Astrocyte of the spinal cord (primary cell): Measurements from ENCODE around the gene RALGPS1.

Experiments used
- DNase-seq: peaks from one replicate; pipeline ENCODE4 v3.0.0; 2011; ENCODE audit warnings: low read depth, low spot score
- H3K4me3 ChIP-seq: 2 replicates; pipeline ENCODE4 v1.5.1; 2011; ENCODE audit warnings: low read depth, mild to moderate bottlenecking, low read length, moderate library complexity
- in situ Hi-C: cut with HindIII; loops from 2 replicates; pipeline ENCODE4 v1.10.0; 2017; ENCODE audit warnings: low sequenced_read_pairs
- TF ChIP-seq, protein P1 (sequence below): IDR thresholded peaks from 2 replicates; pipeline ENCODE4 v1.5.1; 2012; ENCODE audit warnings: low read depth, mild to moderate bottlenecking, low read length, inconsistent platforms

The RALGPS1 gene

DNA sequence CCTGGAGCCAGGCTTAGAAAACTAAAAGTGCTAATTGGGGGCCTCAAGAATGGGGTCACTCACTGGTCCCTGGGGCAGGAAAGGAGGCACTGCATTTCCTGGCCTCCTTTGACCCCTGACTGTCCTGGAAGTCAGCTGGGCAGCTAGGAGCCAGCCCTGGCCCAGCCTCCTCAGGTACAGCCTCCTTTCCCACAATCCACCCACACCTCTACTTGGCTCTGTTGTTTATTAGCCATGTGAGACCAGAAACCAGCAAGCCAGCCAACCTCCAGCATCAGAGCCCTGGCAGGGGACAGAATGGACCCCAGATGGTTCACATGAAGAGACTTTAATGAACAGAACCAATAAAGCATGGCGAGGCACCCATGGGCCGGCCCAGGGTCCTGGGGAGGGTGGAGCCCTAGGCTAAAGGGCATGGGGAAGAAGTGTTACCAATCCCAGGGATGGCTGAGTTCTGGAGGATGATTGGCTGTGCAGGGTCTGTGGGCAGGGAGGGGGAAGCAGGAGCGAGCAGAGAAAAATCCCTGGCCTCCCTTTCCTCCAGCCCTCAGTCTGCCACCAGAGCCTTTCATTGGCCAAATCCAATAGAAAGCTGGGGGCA, 263.2 kb downstream of the RALGPS1 start:
- TF ChIP-seq, protein P1, sequence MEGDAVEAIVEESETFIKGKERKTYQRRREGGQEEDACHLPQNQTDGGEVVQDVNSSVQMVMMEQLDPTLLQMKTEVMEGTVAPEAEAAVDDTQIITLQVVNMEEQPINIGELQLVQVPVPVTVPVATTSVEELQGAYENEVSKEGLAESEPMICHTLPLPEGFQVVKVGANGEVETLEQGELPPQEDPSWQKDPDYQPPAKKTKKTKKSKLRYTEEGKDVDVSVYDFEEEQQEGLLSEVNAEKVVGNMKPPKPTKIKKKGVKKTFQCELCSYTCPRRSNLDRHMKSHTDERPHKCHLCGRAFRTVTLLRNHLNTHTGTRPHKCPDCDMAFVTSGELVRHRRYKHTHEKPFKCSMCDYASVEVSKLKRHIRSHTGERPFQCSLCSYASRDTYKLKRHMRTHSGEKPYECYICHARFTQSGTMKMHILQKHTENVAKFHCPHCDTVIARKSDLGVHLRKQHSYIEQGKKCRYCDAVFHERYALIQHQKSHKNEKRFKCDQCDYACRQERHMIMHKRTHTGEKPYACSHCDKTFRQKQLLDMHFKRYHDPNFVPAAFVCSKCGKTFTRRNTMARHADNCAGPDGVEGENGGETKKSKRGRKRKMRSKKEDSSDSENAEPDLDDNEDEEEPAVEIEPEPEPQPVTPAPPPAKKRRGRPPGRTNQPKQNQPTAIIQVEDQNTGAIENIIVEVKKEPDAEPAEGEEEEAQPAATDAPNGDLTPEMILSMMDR = no peak
- H3K4me3 ChIP-seq = no peak overlapping the region
- no peak for DNase-seq
- in situ Hi-C loops = no loop called here

DNA sequence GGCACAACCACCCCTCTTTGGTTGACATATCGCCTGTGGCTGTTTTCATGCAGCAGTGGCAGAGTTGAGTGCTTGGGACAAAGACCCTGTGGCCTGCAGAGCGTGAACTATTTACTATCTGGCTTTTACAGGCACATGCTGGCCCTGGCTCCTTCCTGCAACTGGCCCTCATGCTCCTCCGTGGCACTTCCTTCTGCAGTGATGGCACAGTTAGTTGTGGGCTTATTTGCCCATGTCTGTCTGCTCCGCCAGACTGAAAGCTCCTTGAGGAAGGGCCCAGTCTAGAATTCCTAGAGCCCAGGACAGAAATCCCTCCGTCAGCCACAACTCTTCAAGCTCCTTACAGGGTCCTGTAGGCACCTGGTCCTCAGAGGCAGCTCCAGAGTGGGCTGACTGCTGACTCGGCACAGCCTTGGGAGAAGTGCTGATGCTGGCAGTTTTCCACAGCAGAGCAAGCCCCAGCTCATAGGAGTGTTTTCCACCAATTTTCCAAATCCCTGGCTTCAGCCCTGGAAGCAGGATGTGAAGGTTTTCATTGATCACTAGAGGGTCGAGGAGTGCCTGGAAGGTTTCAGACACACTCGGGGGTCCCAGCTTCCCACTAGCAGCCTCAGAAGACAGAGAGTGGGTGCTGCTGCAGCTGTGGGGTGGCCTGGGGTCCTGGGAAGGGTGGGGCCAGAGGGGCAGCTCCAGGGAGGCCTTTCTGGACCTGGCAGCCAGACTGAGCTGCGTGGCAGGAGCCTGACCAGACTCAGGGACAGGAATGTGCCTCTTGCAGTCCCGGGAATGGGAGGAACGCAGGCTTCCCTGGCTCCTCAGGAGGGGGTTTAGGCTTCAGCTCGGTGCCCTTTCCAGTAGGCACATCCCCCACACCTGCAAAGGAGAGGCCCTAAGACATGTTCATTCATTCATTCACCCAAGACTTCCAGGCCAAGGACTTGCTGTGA, 264.4 kb downstream of the RALGPS1 start:
- DNase-seq = no peak
- in situ Hi-C loops = no loop called here
- H3K4me3 ChIP-seq = no peak overlapping the region
- TF ChIP-seq, protein P1 = no peak

DNA sequence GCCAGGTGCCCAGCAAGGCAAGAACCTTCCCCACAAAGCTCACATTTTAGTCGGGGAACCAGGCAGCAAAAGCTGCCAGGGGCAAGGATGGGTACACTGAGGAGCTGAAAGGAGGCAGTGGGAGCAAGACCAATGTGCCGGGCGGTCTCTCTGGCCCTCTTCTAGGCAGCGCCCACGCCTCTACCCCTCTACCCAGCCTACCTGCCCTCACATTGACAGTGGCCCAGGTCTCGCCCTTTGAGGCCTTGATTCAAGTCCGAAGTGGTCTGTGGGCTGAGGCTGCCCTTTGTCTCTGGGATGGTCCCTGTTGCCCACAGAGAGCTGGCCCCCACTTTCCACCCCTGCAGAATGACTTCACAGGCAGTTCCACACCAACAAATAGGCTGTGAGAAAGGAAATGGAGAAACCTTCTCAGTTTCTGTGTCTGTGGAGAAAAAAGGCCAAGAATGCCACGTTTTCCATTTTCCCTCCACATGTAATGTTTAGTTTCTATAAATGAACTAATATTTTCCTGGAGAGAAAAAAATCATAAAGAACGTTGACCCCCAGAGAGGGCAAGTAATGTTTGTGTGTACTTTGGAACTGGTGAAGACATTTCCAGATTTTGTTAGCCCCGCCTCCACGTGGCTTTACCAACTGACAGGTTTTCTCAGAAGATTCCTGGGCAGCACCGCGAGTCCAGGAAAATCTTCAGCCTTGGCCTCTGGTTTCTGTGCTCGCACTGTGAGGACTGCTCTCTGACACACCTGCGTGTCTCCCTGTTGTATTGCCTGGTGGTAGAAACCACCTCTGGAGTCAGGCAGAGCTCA, 265.3 kb downstream of the RALGPS1 start:
- DNase-seq = peak; percentile 23
- in situ Hi-C loops = no loop called here
- TF ChIP-seq, protein P1 = no peak
- no peak overlapping the region for H3K4me3 ChIP-seq

DNA sequence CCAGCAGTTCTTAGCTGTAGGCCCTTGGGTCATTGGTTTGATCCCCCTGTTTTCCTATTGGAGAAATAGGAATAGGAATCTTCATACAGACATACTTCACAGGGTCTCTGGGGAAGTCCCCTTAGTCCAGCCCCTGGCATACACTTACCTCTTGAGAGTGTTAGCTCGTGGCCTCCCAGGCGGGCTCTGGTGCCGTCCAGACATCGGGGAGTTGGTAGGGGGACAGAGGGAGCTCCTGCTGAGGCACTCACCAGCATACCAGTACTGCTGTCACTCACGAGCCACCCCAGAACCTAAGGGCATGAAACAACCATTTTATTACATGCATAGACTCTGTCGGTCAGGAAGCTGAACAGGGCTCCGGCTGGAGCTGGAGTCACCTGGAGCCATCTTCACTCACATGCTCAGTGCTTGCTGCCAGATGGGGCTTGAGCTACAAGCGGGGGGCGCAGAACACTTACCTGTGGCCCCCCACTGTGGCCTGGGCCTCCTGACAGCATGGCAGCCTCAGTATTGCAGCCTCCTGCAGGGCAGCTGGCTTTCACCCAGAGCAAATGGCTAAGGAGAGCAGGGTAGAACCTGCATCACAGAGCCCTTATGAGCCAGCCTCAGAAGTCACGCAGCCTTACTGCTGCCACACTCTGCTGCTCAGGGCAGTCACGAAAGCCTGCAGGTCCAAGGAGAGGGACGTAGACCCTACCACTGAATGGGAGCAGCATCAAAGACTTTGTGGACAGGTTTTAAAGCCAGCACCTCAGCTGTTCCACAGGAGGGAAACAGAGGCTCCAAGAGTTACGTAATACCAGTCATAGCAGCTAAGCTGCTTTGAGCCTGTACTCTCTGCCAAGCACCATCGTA, 266.1 kb downstream of the RALGPS1 start:
- in situ Hi-C loops = no loop called here
- TF ChIP-seq, protein P1 = no peak
- no peak for DNase-seq
- H3K4me3 ChIP-seq = no peak overlapping the region

DNA sequence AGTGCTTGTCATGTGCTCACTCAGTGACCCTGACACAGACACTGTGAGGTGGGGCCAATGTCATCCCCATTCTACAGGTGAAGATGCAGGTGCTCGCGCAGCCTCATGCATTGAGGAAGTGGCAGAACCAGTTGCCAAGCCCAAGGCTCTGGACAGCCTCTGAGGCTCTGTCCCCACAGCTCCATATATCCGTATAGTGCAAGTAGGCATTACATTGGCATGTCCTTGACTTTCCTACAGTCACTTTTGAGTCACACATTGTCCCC, 266.7 kb downstream of the RALGPS1 start:
- no peak for DNase-seq
- H3K4me3 ChIP-seq = no peak overlapping the region
- in situ Hi-C loops = no loop called here
- TF ChIP-seq, protein P1 = no peak

DNA sequence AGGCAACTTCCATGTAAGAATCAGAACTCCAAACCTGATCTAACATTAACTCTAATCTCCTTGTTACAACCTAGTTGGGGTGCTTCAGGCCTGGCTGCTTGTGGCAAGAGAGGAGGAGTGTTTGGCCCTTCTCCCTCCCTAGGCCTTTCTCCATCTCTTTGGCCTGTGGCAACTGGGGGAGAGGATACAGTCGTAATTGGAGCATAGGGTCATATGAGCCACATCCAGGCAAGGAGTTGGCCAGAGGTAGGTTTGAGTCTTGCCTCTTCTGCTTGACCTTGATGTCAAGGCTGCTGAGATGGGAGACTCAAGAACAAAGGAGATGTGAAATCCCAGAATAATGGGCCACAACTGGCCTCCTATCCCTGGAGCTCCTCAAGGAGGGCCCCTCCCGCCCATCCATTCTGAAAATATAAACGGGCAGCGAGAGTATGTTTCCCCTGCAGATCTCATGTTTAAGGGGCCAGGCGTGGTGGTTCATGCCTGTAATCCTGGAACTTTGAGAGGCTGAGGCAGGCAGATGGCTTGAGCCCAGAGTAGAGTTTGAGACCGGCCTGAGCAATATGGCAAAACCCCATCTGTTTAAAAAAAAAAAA, 267.1 kb downstream of the RALGPS1 start:
- no peak overlapping the region for H3K4me3 ChIP-seq
- TF ChIP-seq, protein P1 = no peak
- in situ Hi-C loops = no loop called here
- DNase-seq = no peak
